GM12878 (cell line): Measurements from ENCODE around the gene NHLRC4. TPM values are rescaled to one million over a fixed set of nuclear protein-coding genes. Genes with fewer than 3 reads are reported as not detected.

ENCODE experiments used
- ASH2L ChIP-seq: fragments of 300-600, 200-600 bp; sonication (generic); IDR thresholded peaks from 2 replicates; pipeline ENCODE4 v1.6.1; 2017; ENCODE audit warnings: low read depth, mild to moderate bottlenecking, borderline replicate concordance
- ATF7 ChIP-seq: fragments of 450-650 bp; IDR thresholded peaks from 2 replicates; pipeline ENCODE4 v1.6.1; 2016; ENCODE audit warnings: low read depth, mild to moderate bottlenecking
- CBFB ChIP-seq: IDR thresholded peaks from 2 replicates; pipeline ENCODE4 v1.6.1; 2016; ENCODE audit warnings: antibody characterized with exemption, low read depth
- CBX5 ChIP-seq: sonication (generic); IDR thresholded peaks from 2 replicates; pipeline ENCODE4 v1.6.1; 2016; ENCODE audit warnings: low read depth, moderate library complexity, mild to moderate bottlenecking, inconsistent platforms
- CHD4 ChIP-seq: fragments of 200-600 bp; sonication (generic); IDR thresholded peaks from 2 replicates; pipeline ENCODE4 v1.6.1; 2016; ENCODE audit warnings: mild to moderate bottlenecking
- EP300 ChIP-seq, 2 experiments: fragments of 150-350 bp in 1 of 2; IDR thresholded peaks; 2 replicates each; pipeline ENCODE4 v1.6.1; 2011 to 2012; ENCODE audit warnings: low read depth in 2 of 2, low read length in 2 of 2, borderline replicate concordance in 1 of 2, improper control_type of control experiment in 1 of 2, inconsistent platforms in 1 of 2; ENCODE audit not compliant: control insufficient read depth in 1 of 2
- EZH2 ChIP-seq: IDR thresholded peaks from 2 replicates; pipeline ENCODE4 v1.6.1; 2012; ENCODE audit warnings: low read depth, mild to moderate bottlenecking, control low read depth, inconsistent platforms, low read length, borderline replicate concordance; ENCODE audit not compliant: control insufficient read depth
- FOXM1 ChIP-seq: IDR thresholded peaks from 2 replicates; pipeline ENCODE4 v1.6.1; 2012; ENCODE audit warnings: low read depth, mild to moderate bottlenecking, inconsistent platforms, low read length, moderate library complexity
- HDAC2 ChIP-seq: fragments of 200-600 bp; sonication (generic); IDR thresholded peaks from 2 replicates; pipeline ENCODE4 v1.6.1; 2017
- HDGF ChIP-seq: fragments of 450-650 bp; IDR thresholded peaks from 2 replicates; pipeline ENCODE4 v1.6.1; 2016; ENCODE audit warnings: antibody characterized with exemption
- IRF4 ChIP-seq: IDR thresholded peaks from 2 replicates; pipeline ENCODE4 v1.6.1; 2011; ENCODE audit warnings: low read depth, low read length
- MEF2A ChIP-seq: IDR thresholded peaks from 2 replicates; pipeline ENCODE4 v1.6.1; 2011; ENCODE audit warnings: low read depth, mild to moderate bottlenecking, low read length, moderate library complexity; ENCODE audit not compliant: insufficient read depth
- MTA2 ChIP-seq: fragments of 450-650 bp; IDR thresholded peaks from 2 replicates; pipeline ENCODE4 v1.6.1; 2016; ENCODE audit warnings: low read depth, mild to moderate bottlenecking, moderate library complexity
- MTA3 ChIP-seq: IDR thresholded peaks from 2 replicates; pipeline ENCODE4 v1.6.1; 2012; ENCODE audit warnings: low read length, inconsistent platforms, borderline replicate concordance
- NBN ChIP-seq: fragments of 450-650 bp; IDR thresholded peaks from 2 replicates; pipeline ENCODE4 v1.6.1; 2016
- RCOR1 ChIP-seq: conservative IDR thresholded peaks from 2 replicates; pipeline ENCODE4 v1.6.1; 2012; ENCODE audit warnings: low read depth, low read length, improper control_type of control experiment
- SIN3A ChIP-seq: IDR thresholded peaks from 2 replicates; pipeline ENCODE4 v1.6.1; 2012; ENCODE audit warnings: low read depth, low read length, improper control_type of control experiment
- SMC3 ChIP-seq: IDR thresholded peaks from 2 replicates; pipeline ENCODE4 v1.6.1; 2011; ENCODE audit warnings: low read length, improper control_type of control experiment, borderline replicate concordance
- SREBF2 ChIP-seq: IDR thresholded peaks from 2 replicates; pipeline ENCODE4 v1.6.1; 2012; ENCODE audit warnings: mild to moderate bottlenecking, low read length
- STAT3 ChIP-seq: IDR thresholded peaks from 2 replicates; pipeline ENCODE4 v1.6.1; 2011; ENCODE audit warnings: low read depth, low read length, improper control_type of control experiment
- TBL1XR1 ChIP-seq: IDR thresholded peaks from 2 replicates; pipeline ENCODE4 v1.6.1; 2012; ENCODE audit warnings: low read depth, low read length, improper control_type of control experiment
- ZNF384 ChIP-seq: IDR thresholded peaks from 2 replicates; pipeline ENCODE4 v1.6.1; 2012; ENCODE audit warnings: low read depth, mild to moderate bottlenecking, low read length, improper control_type of control experiment, borderline replicate concordance
- polyA plus RNA-seq, 11 experiments: library from polyadenylated mRNA; depleted of rRNA in 4 of 11; unstranded in 6 of 11; stranded (reverse) in 5 of 11; fragments of >200 nt; fragmentation: Nextera tagmentation in 4 of 11; fragmentation: Illumina TruSeq in 1 of 11; extraction: Ambion mirVana in 4 of 11; extraction: Trizol in 1 of 11; gene quantifications; 1 replicate in 1 of 11; 2 replicates in 10 of 11; pipeline versions ENCODE4 v1.2.1 to v1.2.3, GENCODE V29; 2011 to 2016; ENCODE audit warnings: inconsistent platforms in 2 of 11, missing spikeins in 2 of 11, low read depth in 1 of 11
- total RNA-seq, 4 experiments: library from RNA; depleted of rRNA in 3 of 4; stranded (reverse); fragments of >200 nt in 3 of 4; fragmentation: Illumina TruSeq in 1 of 4; extraction: Trizol in 1 of 4; gene quantifications; 2 replicates each; pipeline versions ENCODE4 v1.2.1 to v1.2.3, GENCODE V29; 2013 to 2021
- TF ChIP-seq, protein P1 (sequence below): fragments of 450-650 bp; IDR thresholded peaks from 2 replicates; pipeline ENCODE4 v1.6.1; 2017; ENCODE audit warnings: mild to moderate bottlenecking, moderate library complexity
- TF ChIP-seq, protein P2 (sequence below): IDR thresholded peaks from 2 replicates; pipeline ENCODE4 v1.6.1; 2012; ENCODE audit warnings: low read depth, low read length, improper control_type of control experiment
- TF ChIP-seq, protein P3 (sequence below): IDR thresholded peaks from 2 replicates; pipeline ENCODE4 v1.6.1; 2012; ENCODE audit warnings: low read depth, low read length, improper control_type of control experiment
- TF ChIP-seq, protein P4 (sequence below): fragments of 450-650 bp; IDR thresholded peaks from 2 replicates; pipeline ENCODE4 v1.6.1; 2014; ENCODE audit warnings: mild to moderate bottlenecking

The NHLRC4 gene
- total and polyA plus RNA-seq, 10 of the 15 experiments (the other 5 are each of a cell fraction or from before 2014, with no cell fraction given), result 0.07 to 1.1 (median 0.57) TPM; not detected in 3

DNA sequence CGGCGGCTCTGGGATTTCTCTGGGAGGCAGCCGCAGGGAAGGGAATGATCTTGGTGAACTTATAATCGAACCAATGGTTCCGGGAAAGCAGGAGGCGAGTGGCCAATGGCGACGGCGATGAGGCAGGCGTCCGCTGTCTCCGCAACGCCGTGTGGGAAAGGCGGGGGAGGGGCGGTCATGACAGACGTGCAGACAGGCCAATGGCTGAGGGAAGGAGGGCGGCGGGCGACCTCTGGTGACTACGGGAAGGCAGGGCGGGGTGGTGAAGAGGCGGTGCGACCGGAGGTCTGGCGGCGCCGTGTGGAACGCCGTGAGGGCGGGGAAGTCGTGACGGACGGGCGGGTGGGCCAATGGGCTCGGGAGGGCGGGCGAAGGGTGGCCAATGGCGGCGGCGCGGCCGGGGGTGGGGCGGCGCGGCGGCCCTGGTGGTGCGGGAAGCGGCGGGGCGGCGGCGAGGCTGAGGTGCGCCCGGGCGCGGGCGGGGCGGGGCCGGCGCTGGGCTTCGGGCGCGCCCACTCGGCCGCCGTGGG lies 22.9 kb downstream of the NHLRC4 start, which contains the start of gene RAB40C (continued):
- TF ChIP-seq, protein P1, sequence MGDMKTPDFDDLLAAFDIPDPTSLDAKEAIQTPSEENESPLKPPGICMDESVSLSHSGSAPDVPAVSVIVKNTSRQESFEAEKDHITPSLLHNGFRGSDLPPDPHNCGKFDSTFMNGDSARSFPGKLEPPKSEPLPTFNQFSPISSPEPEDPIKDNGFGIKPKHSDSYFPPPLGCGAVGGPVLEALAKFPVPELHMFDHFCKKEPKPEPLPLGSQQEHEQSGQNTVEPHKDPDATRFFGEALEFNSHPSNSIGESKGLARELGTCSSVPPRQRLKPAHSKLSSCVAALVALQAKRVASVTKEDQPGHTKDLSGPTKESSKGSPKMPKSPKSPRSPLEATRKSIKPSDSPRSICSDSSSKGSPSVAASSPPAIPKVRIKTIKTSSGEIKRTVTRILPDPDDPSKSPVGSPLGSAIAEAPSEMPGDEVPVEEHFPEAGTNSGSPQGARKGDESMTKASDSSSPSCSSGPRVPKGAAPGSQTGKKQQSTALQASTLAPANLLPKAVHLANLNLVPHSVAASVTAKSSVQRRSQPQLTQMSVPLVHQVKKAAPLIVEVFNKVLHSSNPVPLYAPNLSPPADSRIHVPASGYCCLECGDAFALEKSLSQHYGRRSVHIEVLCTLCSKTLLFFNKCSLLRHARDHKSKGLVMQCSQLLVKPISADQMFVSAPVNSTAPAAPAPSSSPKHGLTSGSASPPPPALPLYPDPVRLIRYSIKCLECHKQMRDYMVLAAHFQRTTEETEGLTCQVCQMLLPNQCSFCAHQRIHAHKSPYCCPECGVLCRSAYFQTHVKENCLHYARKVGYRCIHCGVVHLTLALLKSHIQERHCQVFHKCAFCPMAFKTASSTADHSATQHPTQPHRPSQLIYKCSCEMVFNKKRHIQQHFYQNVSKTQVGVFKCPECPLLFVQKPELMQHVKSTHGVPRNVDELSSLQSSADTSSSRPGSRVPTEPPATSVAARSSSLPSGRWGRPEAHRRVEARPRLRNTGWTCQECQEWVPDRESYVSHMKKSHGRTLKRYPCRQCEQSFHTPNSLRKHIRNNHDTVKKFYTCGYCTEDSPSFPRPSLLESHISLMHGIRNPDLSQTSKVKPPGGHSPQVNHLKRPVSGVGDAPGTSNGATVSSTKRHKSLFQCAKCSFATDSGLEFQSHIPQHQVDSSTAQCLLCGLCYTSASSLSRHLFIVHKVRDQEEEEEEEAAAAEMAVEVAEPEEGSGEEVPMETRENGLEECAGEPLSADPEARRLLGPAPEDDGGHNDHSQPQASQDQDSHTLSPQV, result no peak
- TF ChIP-seq, protein P2, sequence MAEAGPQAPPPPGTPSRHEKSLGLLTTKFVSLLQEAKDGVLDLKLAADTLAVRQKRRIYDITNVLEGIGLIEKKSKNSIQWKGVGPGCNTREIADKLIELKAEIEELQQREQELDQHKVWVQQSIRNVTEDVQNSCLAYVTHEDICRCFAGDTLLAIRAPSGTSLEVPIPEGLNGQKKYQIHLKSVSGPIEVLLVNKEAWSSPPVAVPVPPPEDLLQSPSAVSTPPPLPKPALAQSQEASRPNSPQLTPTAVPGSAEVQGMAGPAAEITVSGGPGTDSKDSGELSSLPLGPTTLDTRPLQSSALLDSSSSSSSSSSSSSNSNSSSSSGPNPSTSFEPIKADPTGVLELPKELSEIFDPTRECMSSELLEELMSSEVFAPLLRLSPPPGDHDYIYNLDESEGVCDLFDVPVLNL, result no peak
- TF ChIP-seq MEF2A, result no peak
- TF ChIP-seq ASH2L, result no peak
- no peak for TF ChIP-seq EZH2
- no peak for TF ChIP-seq SREBF2
- TF ChIP-seq, protein P3, sequence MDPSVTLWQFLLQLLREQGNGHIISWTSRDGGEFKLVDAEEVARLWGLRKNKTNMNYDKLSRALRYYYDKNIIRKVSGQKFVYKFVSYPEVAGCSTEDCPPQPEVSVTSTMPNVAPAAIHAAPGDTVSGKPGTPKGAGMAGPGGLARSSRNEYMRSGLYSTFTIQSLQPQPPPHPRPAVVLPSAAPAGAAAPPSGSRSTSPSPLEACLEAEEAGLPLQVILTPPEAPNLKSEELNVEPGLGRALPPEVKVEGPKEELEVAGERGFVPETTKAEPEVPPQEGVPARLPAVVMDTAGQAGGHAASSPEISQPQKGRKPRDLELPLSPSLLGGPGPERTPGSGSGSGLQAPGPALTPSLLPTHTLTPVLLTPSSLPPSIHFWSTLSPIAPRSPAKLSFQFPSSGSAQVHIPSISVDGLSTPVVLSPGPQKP, result 0 out of 2 replicates have a peak, but pooled peaks have one; percentile 31
- 0 out of 2 replicates have a peak, but pooled peaks have one; percentile 5 for TF ChIP-seq SMC3
- TF ChIP-seq, protein P4, sequence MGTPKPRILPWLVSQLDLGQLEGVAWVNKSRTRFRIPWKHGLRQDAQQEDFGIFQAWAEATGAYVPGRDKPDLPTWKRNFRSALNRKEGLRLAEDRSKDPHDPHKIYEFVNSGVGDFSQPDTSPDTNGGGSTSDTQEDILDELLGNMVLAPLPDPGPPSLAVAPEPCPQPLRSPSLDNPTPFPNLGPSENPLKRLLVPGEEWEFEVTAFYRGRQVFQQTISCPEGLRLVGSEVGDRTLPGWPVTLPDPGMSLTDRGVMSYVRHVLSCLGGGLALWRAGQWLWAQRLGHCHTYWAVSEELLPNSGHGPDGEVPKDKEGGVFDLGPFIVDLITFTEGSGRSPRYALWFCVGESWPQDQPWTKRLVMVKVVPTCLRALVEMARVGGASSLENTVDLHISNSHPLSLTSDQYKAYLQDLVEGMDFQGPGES, result peak; percentile 87
- TF ChIP-seq RCOR1, result no peak
- peak; percentile 27; the same call in 1 of the 2 replicates for TF ChIP-seq ATF7
- peak; percentile 68; the same call in 1 of the 2 replicates for TF ChIP-seq NBN
- TF ChIP-seq CHD4, result no peak
- TF ChIP-seq EP300 (IDR thresholded peaks at IDR 0.05; ENCODE audit: borderline replicate concordance in 1 of 2, control insufficient read depth in 1 of 2, low read depth in 2 of 2, low read length in 2 of 2), result no peak
- TF ChIP-seq IRF4, result no peak
- no peak for TF ChIP-seq MTA2
- no peak for TF ChIP-seq FOXM1
- TF ChIP-seq HDAC2, result no peak
- TF ChIP-seq SIN3A, result no peak
- TF ChIP-seq TBL1XR1, result no peak
- no peak for TF ChIP-seq CBFB
- no peak for TF ChIP-seq MTA3
- no peak for TF ChIP-seq CBX5
- peak; percentile 86 for TF ChIP-seq HDGF
- no peak for TF ChIP-seq STAT3
- no peak for TF ChIP-seq ZNF384
